GM23338 (cell line): ENCODE results near the gene CLEC2D. TPM values are rescaled to one million over a fixed set of nuclear protein-coding genes. Genes with fewer than 3 reads are reported as not detected.
"Not testable (repeated sequence)": the region's sequence is repeated elsewhere in the genome, so short reads cannot be mapped to it uniquely, and the experiment has no call there.

Source experiments
- ATAC-seq: fragments of 200-7000 bp; cut with Tn5 transposase; 3 replicates; pipeline ENCODE4 v1.9.1; 2020
- DNase-seq: peaks from one replicate; pipeline ENCODE4 v3.0.0-alpha.2; 2015; ENCODE audit warnings: low spot score
- H2AFZ ChIP-seq: fragments of 200-600 bp; sonication (generic); 2 replicates; pipeline ENCODE4 v1.8.0; 2016; ENCODE audit warnings: antibody characterized with exemption, mild to moderate bottlenecking, moderate library complexity
- H3F3A ChIP-seq: fragments of 200-600 bp; sonication (generic); replicated peaks from 2 replicates; pipeline ENCODE4 v1.8.0; 2017; ENCODE audit warnings: antibody characterized with exemption, mixed run types, low read depth
- H3K27ac ChIP-seq: fragments of 200-600 bp; sonication (generic); 2 replicates; pipeline ENCODE4 v1.6.1; 2016; ENCODE audit warnings: low read depth
- H3K27me3 ChIP-seq: fragments of 200-600 bp; sonication (generic); 2 replicates; pipeline ENCODE4 v1.8.0; 2016; ENCODE audit warnings: mild to moderate bottlenecking, mixed run types, moderate library complexity; ENCODE audit not compliant: insufficient read depth
- H3K36me3 ChIP-seq: fragments of 200-600 bp; sonication (generic); 2 replicates; pipeline ENCODE4 v1.8.0; 2016; ENCODE audit warnings: mild to moderate bottlenecking; ENCODE audit not compliant: insufficient read depth
- H3K4me1 ChIP-seq: fragments of 200-600 bp; sonication (generic); 2 replicates; pipeline ENCODE4 v1.8.0; 2016; ENCODE audit warnings: mild to moderate bottlenecking, moderate library complexity; ENCODE audit not compliant: insufficient read depth
- H3K4me2 ChIP-seq: fragments of 200-600 bp; sonication (generic); 2 replicates; pipeline ENCODE4 v1.7.1; 2017; ENCODE audit warnings: mixed run types
- H3K4me3 ChIP-seq: fragments of 200-600 bp; sonication (generic); 2 replicates; pipeline ENCODE4 v1.6.1; 2016; ENCODE audit warnings: mixed run types
- H3K79me2 ChIP-seq: fragments of 200-600 bp; sonication (generic); replicated peaks from 2 replicates; pipeline ENCODE4 v1.8.0; 2017; ENCODE audit warnings: mild to moderate bottlenecking; ENCODE audit not compliant: insufficient read depth
- H3K9me2 ChIP-seq: fragments of 200-600 bp; sonication (generic); 2 replicates; pipeline ENCODE4 v1.8.0; 2017; ENCODE audit not compliant: insufficient read depth
- H4K20me1 ChIP-seq: fragments of 200-600 bp; sonication (generic); replicated peaks from 2 replicates; pipeline ENCODE4 v1.8.0; 2017; ENCODE audit warnings: mild to moderate bottlenecking; ENCODE audit not compliant: insufficient read depth
- H3K27ac Mint-ChIP-seq: 2 replicates; pipeline ENCODE4 v1.8.0; 2020; ENCODE audit warnings: inconsistent platforms, mild to moderate bottlenecking, moderate library complexity, mixed read lengths
- H3K27me3 Mint-ChIP-seq: 3 replicates; pipeline ENCODE4 v1.8.0; 2022; ENCODE audit warnings: low read depth, mild to moderate bottlenecking, moderate library complexity, mixed read lengths, inconsistent platforms; ENCODE audit not compliant: insufficient read depth, poor library complexity
- H3K36me3 Mint-ChIP-seq: 3 replicates; pipeline ENCODE4 v1.8.0; 2021; ENCODE audit warnings: low read depth, mild to moderate bottlenecking, inconsistent platforms, moderate library complexity, mixed read lengths
- H3K4me1 Mint-ChIP-seq: 3 replicates; pipeline ENCODE4 v1.8.0; 2020; ENCODE audit warnings: mild to moderate bottlenecking, inconsistent platforms, mixed read lengths
- H3K4me3 Mint-ChIP-seq: 3 replicates; pipeline ENCODE4 v1.8.0; 2021; ENCODE audit warnings: moderate library complexity, mild to moderate bottlenecking, inconsistent platforms, mixed read lengths
- H3K9me3 Mint-ChIP-seq: 3 replicates; pipeline ENCODE4 v1.8.0; 2020; ENCODE audit warnings: moderate library complexity, mild to moderate bottlenecking, inconsistent platforms, mixed read lengths
- EZH2phosphoT487 ChIP-seq: fragments of 200-600 bp; sonication (generic); IDR thresholded peaks from one replicate; pipeline ENCODE4 v1.8.1; 2018; ENCODE audit warnings: antibody characterized with exemption; ENCODE audit not compliant: unreplicated experiment
- JUNB ChIP-seq: IDR thresholded peaks from one replicate; pipeline ENCODE4 v1.6.1; 2016; ENCODE audit warnings: antibody characterized with exemption; ENCODE audit not compliant: unreplicated experiment
- REST ChIP-seq: IDR thresholded peaks from one replicate; pipeline ENCODE4 v1.6.1; 2018; ENCODE audit warnings: antibody characterized with exemption; ENCODE audit not compliant: unreplicated experiment
- STAT1 ChIP-seq: IDR thresholded peaks from one replicate; pipeline ENCODE4 v1.6.1; 2016; ENCODE audit warnings: antibody characterized with exemption; ENCODE audit not compliant: unreplicated experiment
- ZNF114 ChIP-seq: fragments of 250-450 bp; sonication (Bioruptor Pico); IDR thresholded peaks from 2 replicates; pipeline ENCODE4 v1.5.0; 2020; ENCODE audit warnings: mild to moderate bottlenecking, moderate library complexity
- polyA plus RNA-seq: library from polyadenylated mRNA; unstranded; fragments of >200 nt; fragmentation: Nextera tagmentation; extraction: Ambion mirVana; gene quantifications from 2 replicates; pipeline ENCODE4 v1.2.1, GENCODE V29; 2016
- total RNA-seq: library from RNA; depleted of rRNA; stranded (reverse); fragments of >200 nt; shearing (Covaris generic); gene quantifications from 2 replicates; pipeline ENCODE4 v1.2.3, GENCODE V29; 2014

CLEC2D gene
- total and polyA plus RNA-seq, 2 experiments from 2014 or later, result 6.9 to 7.1 TPM

- no peak for TF ChIP-seq ZNF114
These were observed 26.2 kb upstream of the CLEC2D start (continued) for GRCh38 chr12:9643266-9643660.

- not testable (repeated sequence) for H3K4me3 ChIP-seq, H3K27ac Mint-ChIP-seq, H3K27ac ChIP-seq, H3K27me3 ChIP-seq, H3K79me2 ChIP-seq, H3K4me3 Mint-ChIP-seq, DNase-seq, H3K4me2 ChIP-seq, ATAC-seq, H2AFZ ChIP-seq, H3K27me3 Mint-ChIP-seq, H3K9me2 ChIP-seq, H3K36me3 ChIP-seq, H3F3A ChIP-seq, H3K9me3 Mint-ChIP-seq, H4K20me1 ChIP-seq
- H3K36me3 Mint-ChIP-seq, result peaks cover 11% of the 10 kb centered on the region
- peaks cover 23% of the 10 kb centered on the region for H3K4me1 ChIP-seq
- H3K4me1 Mint-ChIP-seq, result peaks cover 23% of the 10 kb centered on the region
These were observed 24.4 kb upstream of the CLEC2D start for GRCh38 chr12:9644985-9645551.

- H3K27me3 ChIP-seq, result no peaks in the 10 kb centered on the region
- DNase-seq (peak; percentile 30), ATAC-seq (peak; percentile 5; the same call in 2 of the 3 replicates)
- H3K4me3 ChIP-seq, result peak overlapping the region; percentile 81
- no peaks in the 10 kb centered on the region; the same call in 1 of the 2 replicates for H3F3A ChIP-seq
- Mint-ChIP-seq H3K27me3 (peaks cover 8% of the 10 kb centered on the region), H3K27ac (peak overlapping the region; percentile 89), H3K4me3 (peak overlapping the region; percentile 91), H3K36me3 (peaks cover 9% of the 10 kb centered on the region; the same call in 2 of the 3 replicates), H3K4me1 (peaks cover 38% of the 10 kb centered on the region), H3K9me3 (peaks cover 3% of the 10 kb centered on the region; the same call in 2 of the 3 replicates)
- peak overlapping the region; percentile 88 for H3K4me2 ChIP-seq
- H3K36me3 ChIP-seq, result no peaks in the 10 kb centered on the region
- 0 out of 2 replicates have a peak, but pooled peaks cover 2% of the 10 kb centered on the region for H3K9me2 ChIP-seq
- peaks cover 14% of the 10 kb centered on the region for H3K79me2 ChIP-seq
- peak overlapping the region; percentile 99 for H2AFZ ChIP-seq
- no peaks in the 10 kb centered on the region for H4K20me1 ChIP-seq
- H3K27ac ChIP-seq, result peak overlapping the region; percentile 94
- TF ChIP-seq EZH2phosphoT487, result no peak
- no peak for TF ChIP-seq REST
- no peak for TF ChIP-seq JUNB
- no peak for TF ChIP-seq STAT1
- H3K4me1 ChIP-seq, result peaks cover 42% of the 10 kb centered on the region
These were observed 22.4 kb upstream of the CLEC2D start for GRCh38 chr12:9646794-9647781.
